Astrocyte (in vitro differentiated cells and primary cell): ENCODE results near the gene CASKIN1. TPM values are rescaled to one million over a fixed set of nuclear protein-coding genes. Genes with fewer than 3 reads are reported as not detected.
A peak's percentile ranks its signal among the peaks of the same experiment; 100 is the strongest.
"Not testable (repeated sequence)": the region's sequence is repeated elsewhere in the genome, so short reads cannot be mapped to it uniquely, and the experiment has no call there.

Experiments used
- DNase-seq: peaks from one replicate; pipeline ENCODE4 v3.0.0-alpha.2; 2010; ENCODE audit warnings: low read depth
- FAIRE-seq: peaks from 2 replicates; lab custom pipeline; 2011; peaks lifted over from hg19 to GRCh38; lab: Jason Lieb, UNC
- H2AFZ ChIP-seq: 2 replicates; pipeline ENCODE4 v1.6.0; 2012; ENCODE audit warnings: low read depth, low read length, inconsistent platforms
- H3K27ac ChIP-seq: 2 replicates; pipeline ENCODE4 v1.5.1; 2011; ENCODE audit warnings: low read depth, low read length, inconsistent platforms
- H3K27me3 ChIP-seq: 2 replicates; pipeline ENCODE4 v1.6.0; 2011; ENCODE audit warnings: low read length, inconsistent platforms; ENCODE audit not compliant: insufficient read depth
- H3K36me3 ChIP-seq: 2 replicates; pipeline ENCODE4 v1.5.1; 2011; ENCODE audit warnings: low read length, inconsistent platforms; ENCODE audit not compliant: insufficient read depth
- H3K4me1 ChIP-seq: 2 replicates; pipeline ENCODE4 v1.5.1; 2011; ENCODE audit warnings: low read length, inconsistent platforms; ENCODE audit not compliant: insufficient read depth
- H3K4me2 ChIP-seq: 2 replicates; pipeline ENCODE4 v1.6.0; 2012; ENCODE audit warnings: low read length, inconsistent platforms
- H3K4me3 ChIP-seq: 2 replicates; pipeline ENCODE4 v1.5.1; 2011; ENCODE audit warnings: low read depth, mild to moderate bottlenecking, low read length, inconsistent platforms; ENCODE audit not compliant: insufficient read depth
- H3K79me2 ChIP-seq: 2 replicates; pipeline ENCODE4 v1.6.0; 2012; ENCODE audit warnings: mild to moderate bottlenecking, low read length, inconsistent platforms; ENCODE audit not compliant: insufficient read depth
- H3K9ac ChIP-seq: 2 replicates; pipeline ENCODE4 v1.6.0; 2012; ENCODE audit warnings: mild to moderate bottlenecking, low read length, inconsistent platforms
- H3K9me3 ChIP-seq: 2 replicates; pipeline ENCODE4 v1.5.1; 2012; ENCODE audit warnings: low read depth, mild to moderate bottlenecking, low read length, inconsistent platforms; ENCODE audit not compliant: insufficient read depth
- H4K20me1 ChIP-seq: 2 replicates; pipeline ENCODE4 v1.6.0; 2012; ENCODE audit warnings: low read length, inconsistent platforms; ENCODE audit not compliant: insufficient read depth
- H3K27ac Mint-ChIP-seq: one replicate; pipeline ENCODE4 v1.8.0; 2021; ENCODE audit warnings: mild to moderate bottlenecking, mixed read lengths; ENCODE audit not compliant: unreplicated experiment
- H3K27me3 Mint-ChIP-seq: one replicate; pipeline ENCODE4 v1.8.0; 2021; ENCODE audit warnings: low read depth, mixed read lengths; ENCODE audit not compliant: unreplicated experiment
- H3K36me3 Mint-ChIP-seq: one replicate; pipeline ENCODE4 v1.8.0; 2021; ENCODE audit warnings: low read depth, mixed read lengths; ENCODE audit not compliant: unreplicated experiment
- H3K4me1 Mint-ChIP-seq: one replicate; pipeline ENCODE4 v1.8.0; 2021; ENCODE audit warnings: low read depth, mixed read lengths; ENCODE audit not compliant: unreplicated experiment
- H3K4me3 Mint-ChIP-seq: one replicate; pipeline ENCODE4 v1.8.0; 2021; ENCODE audit warnings: mild to moderate bottlenecking, moderate library complexity, mixed read lengths; ENCODE audit not compliant: unreplicated experiment
- H3K9me3 Mint-ChIP-seq: one replicate; pipeline ENCODE4 v1.8.0; 2021; ENCODE audit warnings: mild to moderate bottlenecking, mixed read lengths; ENCODE audit not compliant: unreplicated experiment
- microRNA-seq: library from miRNA; unstranded; fragments of <30 nt; microRNA quantifications from one replicate; pipeline ENCODE4 v1.2.0, GENCODE V29; 2020
- total RNA-seq: library from RNA; stranded (reverse); gene quantifications from 2 replicates; pipeline ENCODE4 v1.2.1, GENCODE V29; 2021

The CASKIN1 gene
- total RNA-seq, 1 donor from 2014 or later, result 0.66 TPM

DNA sequence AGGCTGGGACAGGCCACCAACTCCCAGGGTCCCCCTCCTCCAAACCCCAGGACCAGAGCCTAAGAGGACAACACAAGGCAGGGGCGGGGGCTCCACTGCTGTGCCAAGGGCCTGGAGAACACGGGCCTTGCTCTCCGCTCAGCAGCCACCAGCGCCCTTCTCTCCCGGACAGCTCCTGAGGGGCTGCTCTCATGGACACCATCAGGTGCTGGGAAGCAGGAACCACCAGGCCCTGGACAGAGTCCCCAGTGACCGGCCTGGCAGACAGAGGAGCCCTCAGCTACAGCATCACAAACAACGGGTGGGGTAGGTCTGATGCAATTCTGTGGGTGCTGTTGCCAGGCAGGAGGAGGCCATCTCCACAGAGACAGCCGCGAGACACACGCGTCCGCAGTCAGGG is 62.6 kb downstream of the CASKIN1 start:
- not testable (repeated sequence) for H3K9me3 Mint-ChIP-seq, H3K27ac Mint-ChIP-seq, H2AFZ ChIP-seq, H3K4me3 Mint-ChIP-seq, H3K4me1 Mint-ChIP-seq, H3K27ac ChIP-seq, H3K27me3 ChIP-seq, DNase-seq, FAIRE-seq, H3K36me3 Mint-ChIP-seq, H3K4me1 ChIP-seq, H3K36me3 ChIP-seq, H3K27me3 Mint-ChIP-seq, H3K9me3 ChIP-seq, H3K9ac ChIP-seq, H4K20me1 ChIP-seq, H3K4me3 ChIP-seq
- Histone ChIP-seq H3K4me2 (peak overlapping the region; percentile 26), H3K79me2 (peaks cover 26% of the 10 kb centered on the region)

DNA sequence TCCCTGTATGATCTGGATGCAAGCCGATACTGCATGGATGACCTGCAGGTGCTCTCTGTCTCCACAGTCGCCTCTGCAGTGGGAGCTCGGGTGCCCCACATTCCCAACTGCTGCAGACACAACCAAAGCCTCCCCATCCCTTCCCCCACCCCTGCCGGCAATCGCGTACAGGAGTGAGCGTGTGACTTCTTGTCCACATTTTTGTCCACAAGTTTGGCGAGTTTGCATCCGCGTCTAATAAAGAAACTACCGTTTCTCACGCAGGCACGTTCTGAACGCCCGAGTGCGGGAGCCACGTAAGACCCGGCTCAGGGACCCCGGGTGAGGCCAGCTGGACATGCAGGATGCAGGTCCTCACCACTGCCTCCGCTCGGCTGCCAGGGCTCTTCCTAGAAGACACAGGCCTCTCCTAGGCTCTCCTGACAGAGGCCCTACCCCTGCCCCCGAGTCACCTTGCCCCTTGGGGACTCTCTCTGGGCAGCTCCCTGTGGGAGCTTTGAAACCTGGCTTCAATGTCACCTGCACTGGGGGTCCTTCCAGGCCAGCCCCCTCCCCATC is 66.4 kb downstream of the CASKIN1 start:
- not testable (repeated sequence) for H3K27me3 ChIP-seq, H3K4me2 ChIP-seq, H3K27ac Mint-ChIP-seq, H3K4me3 Mint-ChIP-seq, H3K27me3 Mint-ChIP-seq, DNase-seq, H2AFZ ChIP-seq, H4K20me1 ChIP-seq, FAIRE-seq, H3K27ac ChIP-seq, H3K36me3 ChIP-seq, H3K36me3 Mint-ChIP-seq, H3K9ac ChIP-seq, H3K9me3 ChIP-seq, H3K9me3 Mint-ChIP-seq, H3K4me3 ChIP-seq
- H3K79me2 ChIP-seq, result peaks cover 48% of the 10 kb centered on the region
- H3K4me1 Mint-ChIP-seq, result peaks cover 15% of the 10 kb centered on the region
- peaks cover 31% of the 10 kb centered on the region for H3K4me1 ChIP-seq

DNA sequence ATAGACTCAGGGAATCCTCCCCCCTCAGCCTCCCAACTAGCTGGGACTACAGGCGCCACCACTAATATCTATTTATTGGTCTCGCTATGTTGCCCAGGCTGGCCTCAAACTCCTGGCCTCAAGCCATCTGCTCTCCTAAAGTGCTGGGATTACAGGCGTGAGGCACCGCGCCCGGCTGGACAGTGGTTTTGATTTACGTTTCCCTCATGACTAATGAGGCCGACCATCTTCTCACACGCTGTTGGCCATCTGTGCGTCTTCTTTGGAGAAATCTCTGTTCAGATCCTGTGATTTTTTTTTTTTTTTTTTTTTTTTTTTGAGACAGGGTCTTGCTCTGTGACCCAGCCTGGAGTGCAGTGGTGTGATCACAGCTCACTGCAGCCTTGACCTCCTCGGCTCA is 67.2 kb downstream of the CASKIN1 start:
- not testable (repeated sequence) for H3K27ac Mint-ChIP-seq, H2AFZ ChIP-seq, H3K4me3 ChIP-seq, H3K27ac ChIP-seq, H3K36me3 ChIP-seq, H3K4me2 ChIP-seq, H3K27me3 Mint-ChIP-seq, H3K4me3 Mint-ChIP-seq, H4K20me1 ChIP-seq, H3K36me3 Mint-ChIP-seq, FAIRE-seq, H3K9me3 ChIP-seq, H3K9me3 Mint-ChIP-seq, H3K27me3 ChIP-seq, H3K9ac ChIP-seq
- DNase-seq, result peak; percentile 58
- peaks cover 15% of the 10 kb centered on the region for H3K4me1 Mint-ChIP-seq
- Histone ChIP-seq H3K79me2 (peaks cover 50% of the 10 kb centered on the region), H3K4me1 (peaks cover 39% of the 10 kb centered on the region)

DNA sequence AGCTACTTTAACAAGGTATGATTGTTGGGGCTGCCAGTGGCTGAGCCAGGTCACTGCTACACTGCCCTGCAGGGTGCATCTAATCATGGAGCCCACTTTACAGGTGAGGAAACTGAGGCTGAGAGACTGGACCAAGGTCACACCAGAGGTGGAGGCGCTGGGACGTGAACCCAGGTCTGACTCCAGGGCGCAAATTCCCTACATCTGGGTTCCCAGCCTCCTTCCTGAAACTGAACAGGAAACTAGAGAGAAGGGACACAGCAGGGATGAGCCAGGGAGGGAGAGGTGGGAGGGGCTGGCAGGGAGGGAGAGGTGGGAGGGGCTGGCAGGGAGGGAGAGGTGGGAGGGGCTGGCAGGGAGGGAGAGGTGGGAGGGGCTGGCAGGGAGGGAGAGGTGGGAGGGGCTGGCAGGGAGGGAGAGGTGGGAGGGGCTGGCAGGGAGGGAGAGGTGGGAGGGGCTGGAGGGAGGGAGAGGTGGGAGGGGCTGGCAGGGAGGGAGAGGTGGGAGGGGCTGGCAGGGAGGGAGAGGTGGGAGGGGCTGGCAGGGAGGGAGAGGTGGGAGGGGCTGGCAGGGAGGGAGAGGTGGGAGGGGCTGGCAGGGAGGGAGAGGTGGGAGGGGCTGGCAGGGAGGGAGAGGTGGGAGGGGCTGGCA is 68.7 kb downstream of the CASKIN1 start:
- not testable (repeated sequence) for H3K27ac ChIP-seq, H3K27ac Mint-ChIP-seq, H3K9ac ChIP-seq, H3K27me3 ChIP-seq, FAIRE-seq, H3K4me3 ChIP-seq, H3K27me3 Mint-ChIP-seq, H3K36me3 Mint-ChIP-seq, H4K20me1 ChIP-seq, H3K4me3 Mint-ChIP-seq, H3K9me3 Mint-ChIP-seq, H3K9me3 ChIP-seq, H3K36me3 ChIP-seq, H2AFZ ChIP-seq
- H3K4me1 ChIP-seq, result peaks cover 44% of the 10 kb centered on the region
- peak overlapping the region; percentile 52 for H3K4me2 ChIP-seq
- peaks cover 56% of the 10 kb centered on the region for H3K79me2 ChIP-seq
- peak; percentile 28 for DNase-seq
- peaks cover 15% of the 10 kb centered on the region for H3K4me1 Mint-ChIP-seq

Small RNA genes within 50 kb of the gene (microRNA-seq; reads per million reads assigned to microRNA genes)
- not detected for gene MIR3180-5
- not detected for gene MIR4516

Other genes with a start within 250 kb of the CASKIN1 start
- not detected in 2 replicates for gene RPL3L, start 241.9 kb downstream of the CASKIN1 start, total RNA-seq
- gene NDUFB10, start 237.1 kb downstream of the CASKIN1 start, total RNA-seq, result 149 and 153 TPM in 2 replicates
- gene RPS2, start 231.8 kb downstream of the CASKIN1 start, total RNA-seq, result 2,350 and 2,534 TPM in 2 replicates
- gene RNF151, start 229.7 kb downstream of the CASKIN1 start, total RNA-seq, result not detected in 2 replicates
- gene TBL3, start 224.6 kb downstream of the CASKIN1 start, total RNA-seq, result 24.4 and 28.5 TPM in 2 replicates
- gene NOXO1, start 215.1 kb downstream of the CASKIN1 start, total RNA-seq, result 0.89 TPM in 1 of 2 replicates, not detected in the other
- 30.4 and 32.1 TPM in 2 replicates for gene GFER, start 212.4 kb downstream of the CASKIN1 start, total RNA-seq
- 4.8 and 6.0 TPM in 2 replicates for gene SYNGR3, start 206.6 kb downstream of the CASKIN1 start, total RNA-seq
- gene ZNF598, start 186.8 kb downstream of the CASKIN1 start, total RNA-seq, result 46.0 and 50.0 TPM in 2 replicates
- 2.1 and 2.9 TPM in 2 replicates for gene NPW, start 176.8 kb downstream of the CASKIN1 start, total RNA-seq
- gene NHERF2, start 169.7 kb downstream of the CASKIN1 start, total RNA-seq, result 92.5 and 106 TPM in 2 replicates
- 13.2 and 13.7 TPM in 2 replicates for gene NTHL1, start 148.8 kb downstream of the CASKIN1 start, total RNA-seq
- 89.5 and 94.6 TPM in 2 replicates for gene TSC2, start 148.6 kb downstream of the CASKIN1 start, total RNA-seq
- 112 and 128 TPM in 2 replicates for gene PKD1, start 60.7 kb downstream of the CASKIN1 start, total RNA-seq
- gene RAB26, start 48.0 kb downstream of the CASKIN1 start, total RNA-seq, result 1.2 and 1.4 TPM in 2 replicates
- gene TRAF7, start 40.8 kb downstream of the CASKIN1 start, total RNA-seq, result 92.1 and 93.1 TPM in 2 replicates
- 32.6 and 34.7 TPM in 2 replicates for gene MLST8, start 8.8 kb upstream of the CASKIN1 start, total RNA-seq
- 6.4 and 7.0 TPM in 2 replicates for gene BRICD5, start 14.3 kb upstream of the CASKIN1 start, total RNA-seq
- gene PGP, start 18.2 kb upstream of the CASKIN1 start, total RNA-seq, result 19.4 and 21.1 TPM in 2 replicates
- gene E4F1, start 27.0 kb upstream of the CASKIN1 start, total RNA-seq, result 22.5 and 22.8 TPM in 2 replicates
- 1.2 and 1.3 TPM in 2 replicates for gene DNASE1L2, start 39.8 kb upstream of the CASKIN1 start, total RNA-seq
- gene ECI1, start 55.0 kb upstream of the CASKIN1 start, total RNA-seq, result 53.4 and 56.4 TPM in 2 replicates
- gene RNPS1, start 71.5 kb upstream of the CASKIN1 start, total RNA-seq, result 193 and 209 TPM in 2 replicates
- gene ABCA3, start 144.1 kb upstream of the CASKIN1 start, total RNA-seq, result 4.8 and 4.9 TPM in 2 replicates
- 5.5 and 6.4 TPM in 2 replicates for gene CCNF, start 232.8 kb upstream of the CASKIN1 start, total RNA-seq